HepG2 (cell line): ENCODE data around the gene SP3. TPM values are rescaled to one million over a fixed set of nuclear protein-coding genes. Genes with fewer than 3 reads are reported as not detected.
A peak's percentile ranks its signal among the peaks of the same experiment; 100 is the strongest.

ENCODE experiments used
- BORCS8-MEF2B ChIP-seq: sonication (generic); formaldehyde crosslinking; IDR thresholded peaks from 2 replicates; pipeline ENCODE4 v1.8.0; 2022; ENCODE audit warnings: mild to moderate bottlenecking, missing genetic modification reagents
- CAMTA2 ChIP-seq: sonication (generic); formaldehyde crosslinking; IDR thresholded peaks from 2 replicates; pipeline ENCODE4 v1.4.0; 2020; ENCODE audit warnings: mild to moderate bottlenecking, missing genetic modification reagents, borderline replicate concordance
- ELF1 ChIP-seq: sonication (generic); formaldehyde crosslinking; IDR thresholded peaks from 2 replicates; pipeline ENCODE4 v1.4.0; 2020; ENCODE audit warnings: missing genetic modification reagents
- ETV5 ChIP-seq: IDR thresholded peaks from 2 replicates; pipeline ENCODE4 v1.6.1; 2018; ENCODE audit warnings: missing biosample characterization, missing genetic modification reagents, inconsistent platforms, borderline replicate concordance
- ETV6 ChIP-seq: sonication (generic); formaldehyde crosslinking; conservative IDR thresholded peaks from 2 replicates; pipeline ENCODE4 v1.4.0; 2020; ENCODE audit warnings: missing genetic modification reagents
- SALL2 ChIP-seq: sonication (generic); formaldehyde crosslinking; IDR thresholded peaks from 2 replicates; pipeline ENCODE4 v1.8.1; 2023; ENCODE audit warnings: mild to moderate bottlenecking, missing genetic modification reagents, inconsistent platforms
- ZNF224 ChIP-seq: sonication (generic); formaldehyde crosslinking; IDR thresholded peaks from 2 replicates; pipeline ENCODE4 v1.5.0; 2020; ENCODE audit warnings: mild to moderate bottlenecking, missing genetic modification reagents
- ZNF577 ChIP-seq: sonication (generic); formaldehyde crosslinking; IDR thresholded peaks from 2 replicates; pipeline ENCODE4 v1.4.0; 2020; ENCODE audit warnings: mild to moderate bottlenecking, low read depth, missing genetic modification reagents, borderline replicate concordance
- ZNF713 ChIP-seq: sonication (generic); formaldehyde crosslinking; IDR thresholded peaks from 2 replicates; pipeline ENCODE4 v1.4.0; 2020; ENCODE audit warnings: mild to moderate bottlenecking, missing genetic modification reagents
- polyA plus RNA-seq, 8 experiments: library from polyadenylated mRNA; depleted of rRNA in 3 of 8; stranded (reverse) in 7 of 8; unstranded in 1 of 8; fragments of >200 nt; fragmentation: Illumina TruSeq in 4 of 8; extraction: Trizol in 4 of 8; gene quantifications; 2 replicates each; pipeline versions ENCODE4 v1.2.1 to v1.2.3, GENCODE V29; 2011 to 2016; ENCODE audit warnings: low read depth in 4 of 8, missing spikeins in 1 of 8, mixed read lengths in 1 of 8; ENCODE audit not compliant: insufficient read depth in 1 of 8
- total RNA-seq, 5 experiments: library from RNA; depleted of rRNA; stranded (reverse); fragments of >200 nt; fragmentation: Illumina TruSeq; extraction: Trizol; gene quantifications; 2 replicates each; pipeline ENCODE4 v1.2.3, GENCODE V29; 2016; ENCODE audit warnings: low read depth in 1 of 5
- TF ChIP-seq, protein P1 (sequence below): IDR thresholded peaks from 2 replicates; pipeline ENCODE4 v1.6.1; 2016; ENCODE audit warnings: low read depth, control low read depth
- TF ChIP-seq, protein P2 (sequence below): IDR thresholded peaks from 2 replicates; pipeline ENCODE4 v1.6.1; 2016; ENCODE audit warnings: low read depth, borderline replicate concordance
- TF ChIP-seq, protein P3 (sequence below): sonication (generic); formaldehyde crosslinking; IDR thresholded peaks from 2 replicates; pipeline ENCODE4 v1.5.0; 2020; ENCODE audit warnings: mild to moderate bottlenecking, missing genetic modification reagents, borderline replicate concordance
- TF ChIP-seq, protein P4 (sequence below): sonication (generic); formaldehyde crosslinking; IDR thresholded peaks from 2 replicates; pipeline ENCODE4 v1.5.1; 2020; ENCODE audit warnings: missing genetic modification reagents, mild to moderate bottlenecking, borderline replicate concordance
- TF ChIP-seq, protein P5 (sequence below): sonication (generic); formaldehyde crosslinking; IDR thresholded peaks from 2 replicates; pipeline ENCODE4 v1.4.0; 2020; ENCODE audit warnings: missing genetic modification reagents, borderline replicate concordance
- TF ChIP-seq, protein P6 (sequence below): sonication (generic); formaldehyde crosslinking; IDR thresholded peaks from 2 replicates; pipeline ENCODE4 v1.4.0; 2020; ENCODE audit warnings: mild to moderate bottlenecking, missing genetic modification reagents

SP3 gene
- total and polyA plus RNA-seq, 2 of the 13 experiments (the other 11 are each of a cell fraction or from before 2014, with no cell fraction given), result 57.3 to 132 TPM

DNA sequence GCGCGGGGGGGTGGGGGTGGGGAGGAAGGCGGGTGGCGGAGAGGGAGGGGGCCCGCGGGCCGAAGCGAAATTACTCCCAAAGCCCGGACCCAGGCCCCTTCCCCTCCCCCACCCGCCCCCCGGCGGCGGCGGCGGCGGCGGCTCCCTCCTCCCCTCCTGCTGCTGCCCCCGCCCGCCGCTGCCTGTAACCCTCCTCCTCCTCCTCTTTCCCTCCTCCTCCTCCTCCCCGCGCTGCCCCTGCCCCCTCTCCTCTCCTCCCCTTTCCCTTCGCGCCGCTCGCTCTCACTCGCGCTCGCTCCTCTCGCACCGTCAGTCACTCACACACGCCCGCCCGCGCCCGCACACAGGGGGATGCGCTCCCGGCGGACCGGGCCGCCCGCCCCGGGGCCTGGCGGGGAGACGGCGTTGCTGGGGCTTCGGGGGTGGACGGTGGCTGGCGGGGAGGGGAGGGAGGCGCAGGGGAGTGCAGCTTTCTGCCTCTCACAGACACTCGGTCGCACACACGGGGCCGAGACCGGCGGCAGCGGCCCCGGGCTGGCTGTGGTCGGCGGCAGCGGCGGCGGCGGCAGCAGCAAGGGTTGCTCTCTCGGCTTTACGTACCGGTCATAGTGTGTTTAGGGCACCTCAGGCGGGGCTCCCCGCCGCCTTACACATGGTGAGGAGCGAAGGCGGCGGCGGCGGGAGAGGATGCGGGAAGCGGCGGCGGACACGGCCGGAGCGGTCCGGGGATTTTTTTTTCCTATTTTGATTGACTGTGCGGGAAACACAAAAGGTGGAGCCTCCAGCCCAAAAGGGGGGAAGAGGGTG is 405 bp downstream of the SP3 start (continued):
- TF ChIP-seq BORCS8-MEF2B (CRISPR knock-in tag), result no peak; the same call in 1 of the 2 replicates
- TF ChIP-seq, protein P1, sequence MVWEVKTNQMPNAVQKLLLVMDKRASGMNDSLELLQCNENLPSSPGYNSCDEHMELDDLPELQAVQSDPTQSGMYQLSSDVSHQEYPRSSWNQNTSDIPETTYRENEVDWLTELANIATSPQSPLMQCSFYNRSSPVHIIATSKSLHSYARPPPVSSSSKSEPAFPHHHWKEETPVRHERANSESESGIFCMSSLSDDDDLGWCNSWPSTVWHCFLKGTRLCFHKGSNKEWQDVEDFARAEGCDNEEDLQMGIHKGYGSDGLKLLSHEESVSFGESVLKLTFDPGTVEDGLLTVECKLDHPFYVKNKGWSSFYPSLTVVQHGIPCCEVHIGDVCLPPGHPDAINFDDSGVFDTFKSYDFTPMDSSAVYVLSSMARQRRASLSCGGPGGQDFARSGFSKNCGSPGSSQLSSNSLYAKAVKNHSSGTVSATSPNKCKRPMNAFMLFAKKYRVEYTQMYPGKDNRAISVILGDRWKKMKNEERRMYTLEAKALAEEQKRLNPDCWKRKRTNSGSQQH (CRISPR knock-in tag), result no peak
- TF ChIP-seq CAMTA2 (CRISPR knock-in tag), result peak; percentile 9; the same call in 1 of the 2 replicates
- TF ChIP-seq, protein P2, sequence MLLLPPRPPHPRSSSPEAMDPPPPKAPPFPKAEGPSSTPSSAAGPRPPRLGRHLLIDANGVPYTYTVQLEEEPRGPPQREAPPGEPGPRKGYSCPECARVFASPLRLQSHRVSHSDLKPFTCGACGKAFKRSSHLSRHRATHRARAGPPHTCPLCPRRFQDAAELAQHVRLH, result no peak
- TF ChIP-seq, protein P3, sequence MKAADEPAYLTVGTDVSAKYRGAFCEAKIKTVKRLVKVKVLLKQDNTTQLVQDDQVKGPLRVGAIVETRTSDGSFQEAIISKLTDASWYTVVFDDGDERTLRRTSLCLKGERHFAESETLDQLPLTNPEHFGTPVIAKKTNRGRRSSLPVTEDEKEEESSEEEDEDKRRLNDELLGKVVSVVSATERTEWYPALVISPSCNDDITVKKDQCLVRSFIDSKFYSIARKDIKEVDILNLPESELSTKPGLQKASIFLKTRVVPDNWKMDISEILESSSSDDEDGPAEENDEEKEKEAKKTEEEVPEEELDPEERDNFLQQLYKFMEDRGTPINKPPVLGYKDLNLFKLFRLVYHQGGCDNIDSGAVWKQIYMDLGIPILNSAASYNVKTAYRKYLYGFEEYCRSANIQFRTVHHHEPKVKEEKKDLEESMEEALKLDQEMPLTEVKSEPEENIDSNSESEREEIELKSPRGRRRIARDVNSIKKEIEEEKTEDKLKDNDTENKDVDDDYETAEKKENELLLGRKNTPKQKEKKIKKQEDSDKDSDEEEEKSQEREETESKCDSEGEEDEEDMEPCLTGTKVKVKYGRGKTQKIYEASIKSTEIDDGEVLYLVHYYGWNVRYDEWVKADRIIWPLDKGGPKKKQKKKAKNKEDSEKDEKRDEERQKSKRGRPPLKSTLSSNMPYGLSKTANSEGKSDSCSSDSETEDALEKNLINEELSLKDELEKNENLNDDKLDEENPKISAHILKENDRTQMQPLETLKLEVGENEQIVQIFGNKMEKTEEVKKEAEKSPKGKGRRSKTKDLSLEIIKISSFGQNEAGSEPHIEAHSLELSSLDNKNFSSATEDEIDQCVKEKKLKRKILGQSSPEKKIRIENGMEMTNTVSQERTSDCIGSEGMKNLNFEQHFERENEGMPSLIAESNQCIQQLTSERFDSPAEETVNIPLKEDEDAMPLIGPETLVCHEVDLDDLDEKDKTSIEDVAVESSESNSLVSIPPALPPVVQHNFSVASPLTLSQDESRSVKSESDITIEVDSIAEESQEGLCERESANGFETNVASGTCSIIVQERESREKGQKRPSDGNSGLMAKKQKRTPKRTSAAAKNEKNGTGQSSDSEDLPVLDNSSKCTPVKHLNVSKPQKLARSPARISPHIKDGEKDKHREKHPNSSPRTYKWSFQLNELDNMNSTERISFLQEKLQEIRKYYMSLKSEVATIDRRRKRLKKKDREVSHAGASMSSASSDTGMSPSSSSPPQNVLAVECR (CRISPR knock-in tag), result no peak; the same call in 1 of the 2 replicates
- no peak for TF ChIP-seq ELF1 (CRISPR knock-in tag)
- TF ChIP-seq ETV5 (CRISPR knock-in tag), result no peak
- TF ChIP-seq, protein P4, sequence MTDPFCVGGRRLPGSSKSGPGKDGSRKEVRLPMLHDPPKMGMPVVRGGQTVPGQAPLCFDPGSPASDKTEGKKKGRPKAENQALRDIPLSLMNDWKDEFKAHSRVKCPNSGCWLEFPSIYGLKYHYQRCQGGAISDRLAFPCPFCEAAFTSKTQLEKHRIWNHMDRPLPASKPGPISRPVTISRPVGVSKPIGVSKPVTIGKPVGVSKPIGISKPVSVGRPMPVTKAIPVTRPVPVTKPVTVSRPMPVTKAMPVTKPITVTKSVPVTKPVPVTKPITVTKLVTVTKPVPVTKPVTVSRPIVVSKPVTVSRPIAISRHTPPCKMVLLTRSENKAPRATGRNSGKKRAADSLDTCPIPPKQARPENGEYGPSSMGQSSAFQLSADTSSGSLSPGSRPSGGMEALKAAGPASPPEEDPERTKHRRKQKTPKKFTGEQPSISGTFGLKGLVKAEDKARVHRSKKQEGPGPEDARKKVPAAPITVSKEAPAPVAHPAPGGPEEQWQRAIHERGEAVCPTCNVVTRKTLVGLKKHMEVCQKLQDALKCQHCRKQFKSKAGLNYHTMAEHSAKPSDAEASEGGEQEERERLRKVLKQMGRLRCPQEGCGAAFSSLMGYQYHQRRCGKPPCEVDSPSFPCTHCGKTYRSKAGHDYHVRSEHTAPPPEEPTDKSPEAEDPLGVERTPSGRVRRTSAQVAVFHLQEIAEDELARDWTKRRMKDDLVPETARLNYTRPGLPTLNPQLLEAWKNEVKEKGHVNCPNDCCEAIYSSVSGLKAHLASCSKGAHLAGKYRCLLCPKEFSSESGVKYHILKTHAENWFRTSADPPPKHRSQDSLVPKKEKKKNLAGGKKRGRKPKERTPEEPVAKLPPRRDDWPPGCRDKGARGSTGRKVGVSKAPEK (CRISPR knock-in tag), result no peak
- TF ChIP-seq, protein P5, sequence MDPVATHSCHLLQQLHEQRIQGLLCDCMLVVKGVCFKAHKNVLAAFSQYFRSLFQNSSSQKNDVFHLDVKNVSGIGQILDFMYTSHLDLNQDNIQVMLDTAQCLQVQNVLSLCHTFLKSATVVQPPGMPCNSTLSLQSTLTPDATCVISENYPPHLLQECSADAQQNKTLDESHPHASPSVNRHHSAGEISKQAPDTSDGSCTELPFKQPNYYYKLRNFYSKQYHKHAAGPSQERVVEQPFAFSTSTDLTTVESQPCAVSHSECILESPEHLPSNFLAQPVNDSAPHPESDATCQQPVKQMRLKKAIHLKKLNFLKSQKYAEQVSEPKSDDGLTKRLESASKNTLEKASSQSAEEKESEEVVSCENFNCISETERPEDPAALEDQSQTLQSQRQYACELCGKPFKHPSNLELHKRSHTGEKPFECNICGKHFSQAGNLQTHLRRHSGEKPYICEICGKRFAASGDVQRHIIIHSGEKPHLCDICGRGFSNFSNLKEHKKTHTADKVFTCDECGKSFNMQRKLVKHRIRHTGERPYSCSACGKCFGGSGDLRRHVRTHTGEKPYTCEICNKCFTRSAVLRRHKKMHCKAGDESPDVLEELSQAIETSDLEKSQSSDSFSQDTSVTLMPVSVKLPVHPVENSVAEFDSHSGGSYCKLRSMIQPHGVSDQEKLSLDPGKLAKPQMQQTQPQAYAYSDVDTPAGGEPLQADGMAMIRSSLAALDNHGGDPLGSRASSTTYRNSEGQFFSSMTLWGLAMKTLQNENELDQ, result no peak
- no peak for TF ChIP-seq SALL2
- peak; percentile 41; the same call in 1 of the 2 replicates for TF ChIP-seq ETV6 (CRISPR knock-in tag)
- no peak for TF ChIP-seq ZNF577 (CRISPR knock-in tag)
- TF ChIP-seq, protein P6, sequence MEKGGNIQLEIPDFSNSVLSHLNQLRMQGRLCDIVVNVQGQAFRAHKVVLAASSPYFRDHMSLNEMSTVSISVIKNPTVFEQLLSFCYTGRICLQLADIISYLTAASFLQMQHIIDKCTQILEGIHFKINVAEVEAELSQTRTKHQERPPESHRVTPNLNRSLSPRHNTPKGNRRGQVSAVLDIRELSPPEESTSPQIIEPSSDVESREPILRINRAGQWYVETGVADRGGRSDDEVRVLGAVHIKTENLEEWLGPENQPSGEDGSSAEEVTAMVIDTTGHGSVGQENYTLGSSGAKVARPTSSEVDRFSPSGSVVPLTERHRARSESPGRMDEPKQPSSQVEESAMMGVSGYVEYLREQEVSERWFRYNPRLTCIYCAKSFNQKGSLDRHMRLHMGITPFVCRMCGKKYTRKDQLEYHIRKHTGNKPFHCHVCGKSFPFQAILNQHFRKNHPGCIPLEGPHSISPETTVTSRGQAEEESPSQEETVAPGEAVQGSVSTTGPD (CRISPR knock-in tag), result no peak
- TF ChIP-seq ZNF713 (CRISPR knock-in tag), result no peak; the same call in 1 of the 2 replicates
- no peak for TF ChIP-seq ZNF224
